Uterus (tissue), 4 donors: ENCODE measurements around the gene ABCC6. TPM values are rescaled to one million over a fixed set of nuclear protein-coding genes. Genes with fewer than 3 reads are reported as not detected.
"Not testable (repeated sequence)": the region's sequence is repeated elsewhere in the genome, so short reads cannot be mapped to it uniquely, and the experiment has no call there.

Source experiments
- DNase-seq, 2 donors: peaks; one replicate each; pipeline ENCODE4 v3.0.0-alpha.2; 2019 to 2020
- H3K27ac ChIP-seq, 2 donors: fragments of 200-600 bp; sonication (generic); 1 replicate in 1 of 2; 2 replicates in 1 of 2; pipeline ENCODE4 v1.5.1; 2016 to 2018
- H3K27me3 ChIP-seq, 2 donors: fragments of 200-600 bp; sonication (generic); one replicate each; pipeline ENCODE4 v1.5.1; 2018 to 2019; ENCODE audit warnings: control low read depth in 1 of 2
- H3K36me3 ChIP-seq, 2 donors: fragments of 200-600 bp; sonication (generic); one replicate each; pipeline ENCODE4 v1.5.1; 2019; ENCODE audit warnings: control low read depth in 1 of 2
- H3K4me1 ChIP-seq, 2 donors: fragments of 200-600 bp; sonication (generic); one replicate each; pipeline ENCODE4 v1.5.1; 2018 to 2019; ENCODE audit warnings: control low read depth in 1 of 2
- H3K4me3 ChIP-seq, 2 donors: fragments of 200-600 bp; sonication (generic); 1 replicate in 1 of 2; 2 replicates in 1 of 2; pipeline ENCODE4 v1.5.1; 2018 to 2019; ENCODE audit warnings: mild to moderate bottlenecking in 1 of 2
- H3K9me3 ChIP-seq, 2 donors: fragments of 200-600 bp; sonication (generic); one replicate each; pipeline ENCODE4 v1.5.1; 2019; ENCODE audit warnings: control low read depth in 1 of 2
- CTCF ChIP-seq, 4 experiments: fragments of 200-600 bp in 2 of 4; fragments of 450-650 bp in 2 of 4; sonication (generic) in 2 of 4; IDR thresholded peaks; one replicate each; pipeline ENCODE4 v1.5.1; 2016 to 2019; ENCODE audit warnings: antibody characterized with exemption in 4 of 4, mild to moderate bottlenecking in 2 of 4, moderate library complexity in 1 of 4
- POLR2A ChIP-seq, 2 donors: fragments of 450-650 bp; IDR thresholded peaks; one replicate each; pipeline ENCODE4 v1.6.1; 2016; ENCODE audit warnings: antibody characterized with exemption in 2 of 2, mild to moderate bottlenecking in 1 of 2, moderate library complexity in 1 of 2
- intact Hi-C: fragments of 100-400 bp; cut with DNase I; formaldehyde crosslinking; loops from one replicate; pipeline ENCODE4 v1.15.1; 2023; ENCODE audit warnings: low total_unique reads
- total RNA-seq, 4 donors: library from RNA; depleted of rRNA in 3 of 4; stranded (reverse); fragments of >200 nt in 3 of 4; gene quantifications; one replicate each; pipeline versions ENCODE4 v1.1.0 to v1.2.4, GENCODE V29; 2014 to 2023
- donor health status: DM: yes; HTN: yes; CAD: no.

Gene ABCC6
- total RNA-seq, 4 donors from 2014 or later: 0.29 to 7.6 (median 1.3) TPM; not detected in 1

- intact Hi-C loops: no loop called here
- Histone ChIP-seq H3K27me3 (no peaks in the 10 kb centered on the region), H3K4me3 (no peak overlapping the region), H3K27ac (no peak overlapping the region), H3K4me1 (no peaks in the 10 kb centered on the region), H3K9me3 (no peaks in the 10 kb centered on the region), H3K36me3 (no peaks in the 10 kb centered on the region)
- TF ChIP-seq CTCF (IDR thresholded peaks at IDR 0.05) (no peak), POLR2A (IDR thresholded peaks at IDR 0.05) (no peak)
- DNase-seq: no peak
These were observed 25.3 kb downstream of the ABCC6 start for GRCh38 chr16:16197966-16198365.

GRCh38 chr16:16197331-16197730, 26.0 kb downstream of the ABCC6 start:
- H3K4me3 ChIP-seq: no peak overlapping the region
- no peak overlapping the region for H3K27ac ChIP-seq
- no peak for DNase-seq
- intact Hi-C loops: no loop called here
- TF ChIP-seq POLR2A (IDR thresholded peaks at IDR 0.05) (no peak), CTCF (IDR thresholded peaks at IDR 0.05) (no peak)
- no peaks in the 10 kb centered on the region for H3K27me3 ChIP-seq
- H3K36me3 ChIP-seq: no peaks in the 10 kb centered on the region
- H3K9me3 ChIP-seq: no peaks in the 10 kb centered on the region
- no peaks in the 10 kb centered on the region for H3K4me1 ChIP-seq

GRCh38 chr16:16196099-16196498, 27.2 kb downstream of the ABCC6 start:
- H3K4me3 ChIP-seq: no peak overlapping the region
- TF ChIP-seq CTCF (IDR thresholded peaks at IDR 0.05): no peak
- no peak for TF ChIP-seq POLR2A (IDR thresholded peaks at IDR 0.05)
- no peak overlapping the region for H3K27ac ChIP-seq
- intact Hi-C loops: no loop called here
- no peaks in the 10 kb centered on the region for H3K9me3 ChIP-seq
- no peaks in the 10 kb centered on the region for H3K27me3 ChIP-seq
- no peaks in the 10 kb centered on the region for H3K36me3 ChIP-seq
- no peak for DNase-seq
- no peaks in the 10 kb centered on the region for H3K4me1 ChIP-seq

- Histone ChIP-seq H3K27me3 (no peaks in the 10 kb centered on the region), H3K4me3 (no peak overlapping the region), H3K36me3 (no peaks in the 10 kb centered on the region), H3K9me3 (no peaks in the 10 kb centered on the region), H3K27ac (no peak overlapping the region), H3K4me1 (no peaks in the 10 kb centered on the region)
- no peak for DNase-seq
- intact Hi-C loops: no loop called here
- no peak for TF ChIP-seq POLR2A (IDR thresholded peaks at IDR 0.05)
- TF ChIP-seq CTCF (IDR thresholded peaks at IDR 0.05): no peak
These were observed 31.7 kb downstream of the ABCC6 start for GRCh38 chr16:16191493-16192167.

GRCh38 chr16:16190966-16191365, 32.3 kb downstream of the ABCC6 start:
- H3K36me3 ChIP-seq, H3K27me3 ChIP-seq, DNase-seq, H3K4me3 ChIP-seq, H3K4me1 ChIP-seq, H3K9me3 ChIP-seq, H3K27ac ChIP-seq, intact Hi-C loops: not testable (repeated sequence)

GRCh38 chr16:16190546-16190945, 32.7 kb downstream of the ABCC6 start:
- Histone ChIP-seq H3K27me3 (no peaks in the 10 kb centered on the region), H3K36me3 (no peaks in the 10 kb centered on the region), H3K4me1 (no peaks in the 10 kb centered on the region), H3K4me3 (no peak overlapping the region), H3K9me3 (no peaks in the 10 kb centered on the region), H3K27ac (no peak overlapping the region)
- DNase-seq: no peak
- TF ChIP-seq POLR2A (IDR thresholded peaks at IDR 0.05) (no peak), CTCF (IDR thresholded peaks at IDR 0.05) (no peak)
- intact Hi-C loops: no loop called here
